Measurements from ENCODE around the gene MARCHF5.

The MARCHF5 gene

DNA sequence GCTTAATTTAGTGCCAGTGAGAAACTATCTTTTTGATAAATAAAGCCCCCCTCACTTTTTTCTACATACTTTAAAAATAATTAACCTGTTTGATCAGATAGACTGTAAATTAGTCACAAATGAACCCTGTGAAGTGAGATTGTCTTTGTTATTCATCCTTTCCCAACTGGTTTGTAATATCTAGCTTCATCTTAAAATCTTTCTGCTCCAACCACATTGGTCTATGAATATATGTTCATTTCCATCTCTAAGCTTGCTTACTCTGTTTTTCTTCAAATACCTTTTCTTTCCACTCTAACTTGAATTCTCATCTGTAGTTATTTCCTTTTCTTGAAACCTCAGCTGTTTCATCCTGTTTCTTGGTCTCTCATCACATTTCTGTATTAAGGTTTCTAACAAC is 12.1 kb downstream of the MARCHF5 start:
- no peak overlapping the region for H3K4me3 ChIP-seq (replicated peaks; ENCODE audit: low read depth, low read length)
- DNase-seq (ENCODE audit: extremely low read depth, low read depth): no peak
- TF ChIP-seq CTCF (IDR thresholded peaks at IDR 0.05; ENCODE audit: low read depth, low read length, missing control alignments): no peak

DNA sequence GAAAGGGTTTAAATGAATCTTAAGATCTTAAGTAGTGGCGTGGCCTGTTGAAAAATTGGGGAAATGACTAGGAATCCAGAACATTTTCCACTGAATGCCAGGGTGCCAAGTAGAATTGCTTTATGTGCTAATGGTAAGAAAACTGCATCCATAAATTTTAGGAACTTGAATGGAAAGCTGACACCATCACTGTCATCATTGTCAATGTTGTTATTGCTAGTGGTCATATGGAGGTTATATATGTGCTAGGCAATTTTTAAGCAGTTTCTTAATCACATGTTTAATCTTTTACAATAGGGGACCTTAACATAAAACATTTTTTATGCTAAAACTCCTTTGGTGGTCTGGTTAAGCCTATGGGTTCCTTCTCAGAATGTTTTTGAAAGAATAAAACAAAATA is 13.1 kb downstream of the MARCHF5 start:
- no peak for TF ChIP-seq CTCF (IDR thresholded peaks at IDR 0.05; ENCODE audit: low read depth, low read length, missing control alignments)
- H3K4me3 ChIP-seq (replicated peaks; ENCODE audit: low read depth, low read length): no peak overlapping the region
- no peak for DNase-seq (ENCODE audit: extremely low read depth, low read depth)

DNA sequence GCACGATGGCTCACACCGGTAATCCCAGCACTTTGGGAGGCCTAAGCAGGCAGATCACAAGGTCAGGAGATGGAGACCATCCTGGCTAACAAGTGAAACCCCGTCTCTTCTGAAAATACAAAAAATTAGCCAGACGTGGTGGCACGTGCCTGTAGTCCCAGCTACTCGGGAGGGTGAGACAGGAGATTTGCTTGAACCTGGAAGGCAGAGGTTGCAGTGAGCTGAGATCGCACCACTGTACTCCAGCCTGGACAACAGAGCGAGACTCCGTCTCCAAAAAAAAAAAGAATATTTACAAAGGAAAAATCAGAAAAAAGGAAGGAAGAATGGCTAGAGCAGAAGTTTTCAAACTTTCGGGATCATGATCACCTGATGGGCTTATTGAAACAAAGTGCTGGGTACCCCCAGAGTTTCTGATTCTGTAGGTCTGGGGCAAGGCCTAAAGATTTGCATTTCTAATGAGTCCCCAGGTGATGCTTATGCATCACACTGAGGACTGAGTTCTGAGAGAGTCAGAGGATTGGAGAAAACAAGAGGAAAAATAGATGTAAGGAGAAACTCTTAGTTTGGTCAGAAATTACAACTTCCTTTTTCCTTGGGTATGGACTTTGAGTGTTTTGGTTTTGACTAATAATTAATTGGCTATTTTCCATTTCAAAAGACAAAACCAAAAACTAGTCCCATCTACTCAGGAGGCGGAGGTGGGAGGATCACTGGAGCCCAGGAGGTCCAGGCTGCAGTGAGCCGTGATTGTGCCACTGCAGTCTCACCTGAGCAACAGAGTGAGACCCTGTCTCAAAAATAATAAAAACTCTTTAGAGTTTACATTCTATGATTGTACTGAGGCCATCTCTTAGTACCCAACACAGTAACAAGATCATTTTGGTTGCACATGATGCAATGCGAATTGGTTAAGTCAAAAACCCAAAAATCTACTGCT is 14.4 kb downstream of the MARCHF5 start:
- no peak for DNase-seq (ENCODE audit: extremely low read depth, low read depth)
- TF ChIP-seq CTCF (IDR thresholded peaks at IDR 0.05; ENCODE audit: low read depth, low read length, missing control alignments): no peak
- no peak overlapping the region for H3K4me3 ChIP-seq (replicated peaks; ENCODE audit: low read depth, low read length)

DNA sequence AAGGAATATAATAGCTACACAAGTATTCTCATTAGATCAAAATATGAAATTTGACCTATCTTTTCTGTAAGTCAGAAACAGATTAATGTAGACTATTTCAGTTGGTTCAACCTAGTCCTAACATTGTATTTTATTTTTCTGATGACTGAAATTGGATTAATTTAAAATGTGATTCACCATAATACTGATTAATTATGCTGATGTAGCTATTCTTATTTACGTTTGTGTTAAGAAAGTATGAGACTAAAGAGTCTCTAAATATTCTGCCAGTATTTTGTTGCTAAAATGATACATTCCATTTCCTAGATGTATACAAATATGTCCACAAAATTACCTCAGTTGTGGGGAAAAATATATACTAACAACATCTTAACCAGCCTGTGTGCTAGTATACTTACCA is 18.3 kb downstream of the MARCHF5 start:
- DNase-seq (ENCODE audit: extremely low read depth, low read depth): no peak
- no peak overlapping the region for H3K4me3 ChIP-seq (replicated peaks; ENCODE audit: low read depth, low read length)
- no peak for TF ChIP-seq CTCF (IDR thresholded peaks at IDR 0.05; ENCODE audit: low read depth, low read length, missing control alignments)

DNA sequence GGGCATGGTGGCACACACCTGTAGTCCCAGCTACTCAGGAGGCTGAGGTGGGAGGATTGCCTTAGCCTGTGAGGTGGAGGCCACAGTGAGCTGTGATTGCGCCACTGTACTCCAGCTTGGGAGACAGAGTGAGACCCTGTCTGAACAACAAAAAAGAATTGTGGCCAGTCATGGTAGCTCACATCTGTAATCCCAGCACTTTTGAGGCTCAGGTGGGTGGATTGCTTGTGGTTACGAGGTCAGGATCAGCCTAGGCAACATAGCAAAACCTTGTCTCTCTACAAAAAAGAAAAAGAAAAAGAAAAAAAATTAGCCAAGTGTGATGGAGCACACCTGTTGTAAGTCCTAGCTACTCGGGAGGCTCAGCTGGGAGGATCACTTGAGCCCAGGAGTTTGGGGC is 22.8 kb downstream of the MARCHF5 start:
- no peak for TF ChIP-seq CTCF (IDR thresholded peaks at IDR 0.05; ENCODE audit: low read depth, low read length, missing control alignments)

DNA sequence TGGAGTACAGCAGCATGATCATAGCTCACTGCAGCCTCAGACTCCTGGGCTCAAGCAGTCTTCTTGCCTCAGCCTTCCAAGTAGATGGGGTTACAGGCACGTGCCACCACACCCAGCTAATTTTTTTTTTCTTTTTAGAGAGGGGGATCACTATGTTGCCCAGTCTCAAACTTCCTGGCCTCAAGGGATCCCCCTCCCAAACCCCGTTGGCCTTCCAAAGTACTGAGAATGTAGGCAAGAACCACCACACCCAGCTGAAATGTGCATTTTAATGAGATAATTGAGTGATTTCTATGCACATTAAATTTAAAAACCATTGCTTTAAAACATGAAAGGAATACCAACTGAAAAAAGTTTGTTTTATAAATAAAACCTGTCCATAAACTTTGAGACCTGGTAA is 25.6 kb downstream of the MARCHF5 start:
- no peak for DNase-seq (ENCODE audit: extremely low read depth, low read depth)
- no peak for TF ChIP-seq CTCF (IDR thresholded peaks at IDR 0.05; ENCODE audit: low read depth, low read length, missing control alignments)
- no peak overlapping the region for H3K4me3 ChIP-seq (replicated peaks; ENCODE audit: low read depth, low read length)

More for the DNA sequence above, 22.8 kb downstream of the MARCHF5 start:
- no peak overlapping the region for H3K4me3 ChIP-seq (replicated peaks; ENCODE audit: low read depth, low read length)
- DNase-seq (ENCODE audit: extremely low read depth, low read depth): no peak

Measured in HFF-Myc (cell line).